Stimulated activated CD4-positive, alpha-beta T cell treated with anti-CD3 and anti-CD28 coated beads, Interleukin-15, amount 100 ng/mL, for 48 hours (primary cell): ENCODE measurements around the gene SPEF1.
A peak's percentile ranks its signal among the peaks of the same experiment; 100 is the strongest.
"Not testable (repeated sequence)": the region's sequence is repeated elsewhere in the genome, so short reads cannot be mapped to it uniquely, and the experiment has no call there.

Experiments used
- DNase-seq, 2 donors: peaks; one replicate each; pipeline ENCODE4 v3.0.0-alpha.2; 2020; ENCODE audit warnings: low read depth in 2 of 2

SPEF1 gene, protein sequence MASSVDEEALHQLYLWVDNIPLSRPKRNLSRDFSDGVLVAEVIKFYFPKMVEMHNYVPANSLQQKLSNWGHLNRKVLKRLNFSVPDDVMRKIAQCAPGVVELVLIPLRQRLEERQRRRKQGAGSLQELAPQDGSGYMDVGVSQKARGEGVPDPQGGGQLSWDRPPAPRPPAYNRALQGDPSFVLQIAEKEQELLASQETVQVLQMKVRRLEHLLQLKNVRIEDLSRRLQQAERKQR

DNA sequence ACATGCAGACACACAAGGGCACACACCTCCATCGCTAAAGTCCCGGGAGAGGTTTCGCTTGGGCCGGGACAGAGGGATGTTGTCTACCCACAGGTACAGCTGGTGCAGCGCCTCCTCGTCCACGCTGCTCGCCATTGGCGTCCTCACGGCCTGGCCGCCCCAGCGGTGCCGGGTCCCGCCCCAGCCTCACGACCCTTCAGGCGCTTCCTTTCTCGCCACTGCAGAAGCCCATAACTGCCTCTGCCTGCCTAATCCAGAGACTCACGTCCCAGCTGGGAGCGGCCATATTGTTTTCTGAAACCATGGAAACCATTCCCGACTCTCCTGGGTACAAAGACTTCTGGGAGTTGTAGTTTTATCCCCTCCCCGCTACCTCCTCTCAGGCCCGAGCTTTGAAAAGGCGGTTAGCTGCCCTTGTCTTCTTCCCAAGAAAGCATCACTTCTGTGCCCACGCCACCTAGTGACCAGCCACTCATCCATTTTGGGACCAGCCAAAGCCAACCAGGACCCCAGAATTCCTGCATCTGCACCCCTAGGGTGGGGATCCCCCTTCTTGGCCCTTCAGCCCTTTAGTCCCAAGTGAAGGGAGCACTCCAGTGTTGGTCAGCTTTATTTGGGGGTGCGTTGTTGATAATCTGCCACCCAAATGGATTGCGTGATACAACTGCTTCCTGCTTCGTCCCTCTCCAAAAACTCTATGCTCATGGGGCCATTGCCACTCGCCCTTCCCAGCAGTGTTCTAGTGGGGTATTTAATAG lies at the start of gene SPEF1:
Gene SPEF1, minus strand, starts transcription at position 296 of the 758 bp plus-strand sequence. Its CDS starts 161 bp downstream, at position 135.
- peak in 1 of 2 donors; percentile 35 for DNase-seq

DNA sequence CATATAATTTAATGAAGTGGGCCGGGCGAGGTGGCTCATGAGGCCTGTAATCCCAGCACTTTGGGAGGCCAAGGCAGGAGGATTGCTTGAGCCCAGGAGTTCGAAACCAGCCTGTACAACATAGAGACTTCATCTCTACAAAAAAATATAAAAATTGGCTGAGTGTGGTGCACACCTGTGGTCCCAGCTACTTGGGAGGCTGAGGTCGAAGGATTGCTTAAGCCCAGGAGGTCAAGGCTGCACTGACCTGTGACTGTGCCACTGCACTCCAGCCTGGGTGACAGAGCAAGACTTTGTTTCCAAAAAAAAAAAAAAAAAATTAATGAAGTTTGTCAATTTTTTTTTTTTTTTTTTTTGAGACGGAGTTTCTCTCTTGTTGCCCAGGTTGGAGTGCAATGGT lies 48.6 kb upstream of the SPEF1 start:
- DNase-seq = not testable (repeated sequence)

DNA sequence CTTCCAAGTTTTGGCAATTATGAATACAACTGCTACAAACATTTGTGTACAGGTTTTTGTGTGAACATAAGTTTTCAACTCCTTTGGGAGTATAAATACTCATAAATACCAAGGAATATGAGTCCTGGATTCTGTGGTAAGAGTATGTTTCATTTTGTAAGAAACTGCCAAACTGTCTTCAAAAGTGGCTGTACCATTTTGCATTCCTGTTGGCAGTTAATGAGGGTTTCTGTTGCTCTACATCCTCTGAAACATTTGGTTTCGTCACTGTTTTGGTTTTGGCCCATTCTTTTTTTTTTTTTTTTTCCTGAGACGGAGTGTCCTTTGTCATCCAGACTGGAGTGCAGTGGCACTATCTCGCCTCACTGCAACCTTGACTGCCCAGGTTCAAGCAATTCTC lies 47.5 kb upstream of the SPEF1 start:
- DNase-seq = no peak

DNA sequence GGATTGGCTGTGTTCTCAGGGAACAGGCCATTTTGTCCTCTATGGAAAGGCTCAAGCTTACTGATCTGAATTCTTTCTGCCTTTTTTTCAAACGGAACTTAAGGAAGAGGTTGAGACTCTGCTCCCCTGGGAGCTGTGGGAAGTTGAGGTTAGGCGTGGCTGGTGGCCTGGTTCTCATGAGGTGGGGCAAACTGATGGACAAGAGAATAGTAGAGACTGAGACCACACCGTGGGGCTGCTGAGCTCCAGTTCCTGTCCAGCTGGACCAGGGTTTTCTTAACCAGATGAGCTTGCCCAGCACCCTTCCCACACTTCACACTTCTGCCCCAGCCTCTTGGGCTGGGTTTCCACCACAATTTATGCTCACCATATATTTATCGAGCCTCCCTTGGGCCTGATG lies 45.2 kb upstream of the SPEF1 start:
- DNase-seq = no peak

DNA sequence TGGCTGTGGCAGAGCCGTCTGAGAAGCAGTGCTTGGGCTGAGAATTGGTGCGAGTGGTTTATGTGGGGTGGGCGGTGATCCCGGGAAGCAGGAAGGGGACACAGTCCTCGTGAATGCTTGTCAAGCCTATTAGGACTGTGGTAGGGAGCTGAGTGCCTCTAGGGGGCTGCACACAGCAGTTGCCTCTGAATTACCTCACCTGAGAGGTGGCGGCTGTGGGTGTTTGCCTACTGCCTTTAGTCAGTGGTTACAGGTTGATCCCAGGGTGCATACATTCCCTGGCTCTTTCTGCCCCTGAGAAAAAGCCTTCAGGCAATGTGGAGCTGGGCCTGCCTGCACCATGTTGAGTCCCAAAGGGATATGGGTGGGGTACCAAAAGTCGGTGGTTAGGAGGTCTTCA lies 44.3 kb upstream of the SPEF1 start:
- no peak for DNase-seq

DNA sequence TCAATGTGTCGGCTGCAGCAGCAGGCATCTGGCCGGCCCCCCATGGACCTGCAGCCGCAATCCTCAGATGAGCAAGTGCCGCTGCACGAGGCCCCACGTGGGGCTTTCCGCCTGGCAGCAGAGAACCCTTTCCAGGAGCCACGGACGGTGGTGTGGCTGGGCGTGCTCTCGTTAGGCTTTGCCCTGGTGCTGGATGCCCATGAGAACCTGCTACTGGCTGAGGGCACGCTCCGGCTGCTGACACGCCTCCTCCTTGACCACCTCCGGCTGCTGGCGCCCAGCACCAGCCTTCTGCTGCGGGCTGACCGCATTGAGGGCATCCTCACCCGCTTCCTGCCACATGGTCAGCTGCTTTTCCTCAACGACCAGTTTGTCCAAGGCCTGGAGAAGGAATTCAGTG lies 42.6 kb upstream of the SPEF1 start:
- no peak for DNase-seq

DNA sequence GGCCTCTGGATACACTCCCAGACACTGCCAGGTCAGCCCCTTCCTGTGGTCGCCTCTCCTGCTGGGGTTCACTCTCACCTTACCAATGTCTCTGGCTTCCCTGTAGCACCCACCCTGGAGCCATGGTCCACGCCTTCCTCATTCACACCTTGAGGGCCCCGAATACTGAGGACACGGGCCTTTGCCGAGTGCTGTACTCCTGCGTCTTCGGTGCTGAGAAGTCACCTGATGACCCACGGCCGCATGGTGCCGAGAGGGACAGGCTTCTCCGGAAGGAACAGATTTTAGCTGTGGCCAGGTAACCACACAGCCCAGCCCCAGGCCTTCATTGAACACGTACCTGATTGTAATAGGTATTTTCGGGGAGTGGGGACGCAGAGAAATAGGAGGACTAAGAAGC lies 40.7 kb upstream of the SPEF1 start:
- DNase-seq = no peak

DNA sequence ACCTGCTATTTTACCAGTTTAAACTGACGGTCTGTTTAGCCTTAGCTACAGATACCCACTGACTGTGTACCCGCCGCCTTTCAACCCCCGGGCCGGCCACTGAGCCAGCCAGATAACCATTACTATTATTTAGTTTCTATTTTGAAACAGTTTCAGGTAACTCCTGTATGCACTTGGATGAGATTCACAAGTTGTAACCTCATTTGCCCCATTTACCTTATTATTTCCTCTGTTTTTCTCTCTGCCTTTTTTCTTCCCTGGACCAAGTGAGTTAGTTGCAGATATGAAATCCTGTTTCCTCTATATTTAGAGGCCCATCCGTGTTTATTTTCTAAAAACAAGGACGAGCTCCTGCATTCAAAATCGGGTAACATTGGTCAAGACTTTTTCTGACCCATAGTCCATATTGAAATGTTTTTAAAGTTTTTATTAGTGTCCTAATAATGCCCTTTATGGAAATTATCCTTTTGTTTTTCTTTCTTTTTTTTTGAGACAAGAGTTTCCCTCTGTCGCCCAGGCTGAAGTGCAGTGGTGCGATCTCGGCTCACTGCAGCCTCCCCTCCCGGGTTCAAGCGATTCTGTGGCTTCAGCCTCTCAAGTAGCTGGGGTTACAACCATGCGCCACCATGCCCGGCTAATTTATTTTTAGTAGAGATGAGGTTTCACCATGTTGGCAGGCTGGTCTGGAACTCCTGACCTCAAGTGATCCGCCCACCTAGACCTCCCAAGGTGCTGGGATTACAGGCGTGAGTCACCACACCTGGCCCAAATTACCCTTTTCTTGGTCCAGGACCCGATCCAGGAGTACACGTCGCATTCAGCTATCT lies 39.9 kb upstream of the SPEF1 start:
- no peak for DNase-seq

DNA sequence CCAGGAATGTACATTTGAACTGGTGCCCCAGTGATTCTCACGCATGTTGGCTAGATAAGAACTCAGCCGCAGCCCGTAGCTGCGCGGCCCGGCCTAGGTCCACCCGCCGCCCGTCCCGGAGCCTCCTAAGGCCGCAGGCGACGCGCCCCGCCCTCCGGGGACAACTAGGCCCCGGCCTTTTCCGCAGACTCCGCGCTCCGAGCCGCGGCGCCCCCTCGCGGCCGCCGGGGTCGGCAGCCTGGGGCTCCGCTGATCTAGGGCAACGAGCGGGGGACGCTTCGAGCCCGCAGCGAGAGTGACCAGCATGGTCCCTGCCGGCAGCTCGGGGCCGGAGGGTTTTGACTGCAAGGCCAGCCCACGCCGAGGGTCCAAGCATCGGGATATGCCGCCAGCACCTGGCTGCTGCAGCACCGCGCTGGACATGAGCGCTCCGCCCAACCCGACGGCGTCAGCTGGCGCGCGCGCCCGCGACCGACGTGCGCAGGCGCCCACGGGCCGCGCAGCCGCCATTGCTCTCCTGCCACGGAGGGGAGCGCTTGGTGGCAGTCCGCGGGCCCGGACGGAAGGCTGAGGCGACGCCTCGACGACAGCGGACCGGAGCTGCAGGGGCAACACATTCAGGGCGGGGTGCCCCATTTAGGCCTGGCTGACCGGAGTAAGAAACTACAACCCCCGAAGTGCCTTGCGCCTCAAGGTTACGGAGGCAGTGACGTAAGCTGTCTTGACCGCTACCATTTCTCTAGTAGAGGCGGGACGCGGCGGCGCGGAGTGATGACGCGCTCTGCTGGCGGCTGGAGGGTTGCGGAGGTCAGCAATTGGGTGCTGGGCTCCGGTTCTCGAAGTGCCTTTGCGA lies 39.0 kb upstream of the SPEF1 start, which contains the start of gene AP5S1:
Gene AP5S1, plus strand, starts transcription at position 500 of the 853 bp plus-strand sequence. CDS start 1,571 bp downstream, outside the sequence.
- DNase-seq = peak; percentile 80 to 86

DNA sequence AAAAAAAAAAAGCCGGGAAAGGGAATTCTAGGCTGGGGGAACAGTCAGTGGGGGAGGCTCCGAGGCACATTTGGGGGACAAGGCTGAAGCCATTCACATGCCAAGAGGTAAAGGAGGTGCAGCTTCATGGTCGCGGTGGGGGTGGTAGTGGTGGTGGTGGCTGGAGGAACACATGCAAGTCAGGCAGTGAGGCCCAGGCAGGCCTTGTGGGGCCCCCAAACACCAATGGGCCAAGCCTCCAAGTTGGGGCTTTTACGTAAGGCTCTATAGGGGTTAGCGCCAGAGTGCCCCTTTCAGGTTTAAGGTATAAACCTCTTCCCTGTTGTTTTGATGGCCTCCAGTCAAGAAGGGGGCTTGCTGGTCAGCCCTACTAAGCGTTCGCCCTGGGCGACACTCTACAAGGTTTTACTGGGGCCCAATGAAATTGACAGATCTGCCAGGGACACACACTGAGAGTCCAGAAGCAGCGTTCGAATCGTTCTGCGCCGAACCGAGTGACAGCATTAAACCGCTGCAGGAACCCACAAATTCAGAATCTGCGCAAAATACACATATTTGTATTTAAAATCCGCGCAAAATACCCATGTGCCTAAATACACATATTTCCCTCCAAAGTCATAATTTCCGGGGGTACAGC lies 38.3 kb upstream of the SPEF1 start:
- DNase-seq = no peak

DNA sequence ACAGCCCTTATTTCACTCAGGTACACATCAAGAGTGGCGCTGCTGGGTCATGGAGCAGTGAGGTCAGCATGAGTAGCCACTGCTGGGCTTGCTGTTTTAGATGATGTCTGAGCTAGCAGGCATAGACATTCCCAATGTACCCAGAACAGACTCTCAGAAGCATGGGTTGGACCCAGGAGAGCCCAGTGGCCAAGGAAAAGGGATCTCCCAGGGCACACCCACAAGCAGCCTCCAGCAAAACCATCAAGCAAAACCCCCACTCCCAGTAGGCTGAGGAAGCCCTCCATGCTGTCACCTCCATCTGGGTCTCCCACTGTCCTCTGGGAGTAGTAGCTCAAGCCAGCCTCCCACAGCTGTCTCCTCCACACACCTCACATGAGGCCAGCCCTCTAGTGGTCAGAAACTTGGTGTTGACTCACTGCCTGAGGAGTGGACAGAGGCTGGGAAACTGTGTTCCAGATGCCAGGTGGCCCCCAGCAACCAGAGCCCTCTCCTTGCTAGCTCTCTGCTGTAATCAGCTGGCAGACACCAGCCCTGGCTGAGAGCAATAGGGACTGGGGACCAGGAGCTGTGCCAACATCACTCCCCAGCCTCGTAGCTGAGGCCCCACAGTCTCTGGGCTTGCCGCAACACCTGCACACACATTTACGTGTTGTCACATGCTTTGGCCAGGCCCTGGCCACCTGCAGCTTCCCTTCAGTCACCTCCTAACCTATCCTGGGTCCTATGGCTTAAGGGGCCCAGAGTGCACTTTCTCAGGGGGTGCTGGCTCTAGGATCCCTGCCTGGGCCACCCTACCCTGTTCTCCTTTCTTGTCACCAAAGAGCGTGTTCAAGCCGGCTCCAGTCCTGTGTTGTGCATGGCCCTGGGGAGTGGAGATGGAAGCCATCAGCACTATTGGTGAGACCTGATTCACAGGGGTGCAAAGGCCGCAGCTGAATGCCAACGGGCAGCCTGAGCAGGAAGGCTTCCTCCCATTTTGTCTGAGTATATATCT lies 37.2 kb upstream of the SPEF1 start:
- no peak for DNase-seq

DNA sequence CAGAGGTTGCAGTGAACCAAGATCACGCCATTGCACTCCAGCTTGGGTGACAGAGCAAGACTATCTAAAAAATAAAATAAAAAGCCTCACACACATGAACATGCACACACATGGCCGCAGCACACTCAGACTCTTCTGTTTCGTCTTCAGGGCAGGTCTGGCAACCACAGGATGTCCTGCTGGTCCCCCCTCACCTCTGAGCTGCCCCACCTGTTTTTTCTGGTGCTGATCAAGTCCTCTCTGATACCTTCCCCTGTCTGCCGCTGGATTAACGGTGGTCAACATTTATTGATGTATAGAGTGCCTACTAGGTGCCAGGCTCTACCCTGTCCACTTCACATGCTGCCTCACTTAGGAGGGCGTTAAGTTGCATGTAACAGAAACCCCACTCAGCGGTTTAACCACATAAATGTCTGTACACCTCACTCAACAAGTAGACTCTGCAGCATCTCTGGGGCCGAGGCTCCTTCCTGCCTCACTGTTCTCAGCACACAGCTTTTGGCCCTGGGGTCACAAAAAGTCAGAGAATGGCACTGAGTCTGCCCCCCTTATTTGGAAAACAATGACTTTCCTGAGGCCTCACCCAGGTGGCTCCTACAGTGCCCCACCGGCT lies 34.6 kb upstream of the SPEF1 start:
- no peak for DNase-seq

DNA sequence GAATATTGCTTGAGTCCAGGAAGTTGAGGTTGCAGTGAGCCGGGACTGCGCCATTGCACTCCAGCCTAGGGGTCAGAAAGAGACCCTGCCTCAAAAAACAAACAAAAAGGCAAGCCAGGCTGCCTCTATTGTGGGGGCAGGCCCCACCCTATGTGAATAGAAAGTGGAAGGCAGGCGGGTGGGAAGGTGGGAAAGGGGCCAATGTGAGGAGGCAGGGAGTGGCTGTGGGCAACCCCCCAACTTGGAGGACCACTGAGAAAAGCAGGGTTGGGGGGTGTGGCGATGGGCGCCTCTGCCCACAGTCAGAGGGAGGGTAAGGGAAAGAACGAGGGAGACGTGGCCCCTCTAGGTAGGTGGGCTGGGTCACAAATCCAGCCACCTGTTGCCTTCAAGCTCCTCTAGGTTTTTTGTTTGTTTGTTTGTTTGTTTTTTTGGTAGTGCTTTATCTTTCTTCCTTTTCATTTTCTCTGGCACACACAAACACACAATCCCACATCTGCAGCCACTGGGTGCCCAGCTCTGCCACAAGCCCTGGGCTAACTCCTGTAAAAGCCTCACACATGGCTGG lies 33.8 kb upstream of the SPEF1 start:
- no peak for DNase-seq

DNA sequence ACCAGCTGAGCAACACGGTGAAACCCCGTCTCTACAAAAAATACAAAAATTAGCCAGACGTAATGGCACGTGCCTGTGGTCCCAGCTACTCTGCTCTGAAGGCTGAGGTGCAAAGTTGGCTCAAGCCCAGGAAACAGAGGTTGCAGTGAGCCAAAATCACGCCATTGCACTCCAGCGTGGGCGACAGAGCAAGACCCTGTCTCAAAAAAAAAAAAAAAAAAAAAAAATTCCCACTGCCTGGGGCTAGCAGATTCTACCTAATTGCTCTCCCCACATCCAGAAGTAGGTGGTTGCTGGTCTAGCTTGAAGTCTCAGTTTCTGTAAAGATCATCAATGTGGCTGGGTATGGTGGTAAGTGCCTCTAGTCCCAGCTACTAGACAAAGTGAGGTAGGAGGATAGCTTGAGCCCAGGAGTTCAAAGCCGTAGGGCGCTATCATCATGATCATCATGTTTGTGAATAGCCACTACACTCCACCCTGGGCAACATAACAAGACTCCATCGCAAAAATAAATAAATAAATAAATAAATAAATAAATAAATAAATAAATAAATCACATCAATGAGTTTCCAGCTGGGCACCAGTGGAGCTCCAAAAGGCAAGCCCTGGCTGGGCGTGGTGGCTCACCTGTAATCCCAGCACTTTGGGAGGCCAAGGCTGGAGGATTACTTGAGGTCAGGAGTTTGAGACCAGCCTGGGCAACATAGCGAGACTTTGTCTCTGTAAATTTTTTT lies 32.8 kb upstream of the SPEF1 start:
- no peak for DNase-seq

DNA sequence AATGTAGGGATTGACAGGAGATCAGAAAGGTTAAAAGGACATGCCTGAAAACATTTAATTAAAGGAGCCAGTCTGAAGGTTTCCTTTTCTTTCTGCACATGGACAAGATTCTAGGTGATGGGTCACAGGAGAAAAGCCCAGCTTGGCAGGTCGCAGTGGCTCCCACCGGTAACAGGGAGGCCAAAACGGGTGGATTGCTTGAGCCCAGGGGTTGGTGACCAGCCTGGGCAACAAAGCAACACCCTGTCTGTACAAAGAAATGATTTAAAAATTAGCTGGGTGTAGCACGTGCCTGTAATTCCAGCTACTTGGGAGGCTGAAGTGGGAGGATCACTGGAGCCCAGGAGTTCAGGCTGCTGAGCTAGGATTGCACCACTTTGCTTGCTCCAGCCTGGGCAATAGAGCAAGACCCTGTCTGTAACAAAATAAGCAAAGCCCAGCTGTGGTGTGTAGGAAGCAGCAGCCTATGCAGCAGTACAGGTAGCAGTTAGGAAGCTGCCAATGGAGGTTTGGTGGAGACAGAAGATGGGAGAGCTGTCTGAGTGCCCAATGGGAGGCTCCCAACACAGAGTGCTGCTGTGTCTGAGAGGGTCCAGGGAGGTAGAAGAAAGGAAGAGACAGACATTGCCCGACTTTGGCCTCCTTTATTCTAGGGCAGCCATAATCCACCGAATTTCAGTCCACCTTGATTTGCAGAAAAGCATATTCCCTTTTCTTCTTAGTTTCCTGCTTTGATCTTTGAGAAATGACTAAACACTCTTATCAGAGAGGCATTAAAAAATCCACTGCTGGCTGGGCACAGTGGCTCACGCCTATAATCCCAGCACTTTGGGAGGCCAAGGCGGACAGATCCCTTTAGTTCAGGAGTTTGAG lies 32.0 kb upstream of the SPEF1 start:
- DNase-seq = no peak

DNA sequence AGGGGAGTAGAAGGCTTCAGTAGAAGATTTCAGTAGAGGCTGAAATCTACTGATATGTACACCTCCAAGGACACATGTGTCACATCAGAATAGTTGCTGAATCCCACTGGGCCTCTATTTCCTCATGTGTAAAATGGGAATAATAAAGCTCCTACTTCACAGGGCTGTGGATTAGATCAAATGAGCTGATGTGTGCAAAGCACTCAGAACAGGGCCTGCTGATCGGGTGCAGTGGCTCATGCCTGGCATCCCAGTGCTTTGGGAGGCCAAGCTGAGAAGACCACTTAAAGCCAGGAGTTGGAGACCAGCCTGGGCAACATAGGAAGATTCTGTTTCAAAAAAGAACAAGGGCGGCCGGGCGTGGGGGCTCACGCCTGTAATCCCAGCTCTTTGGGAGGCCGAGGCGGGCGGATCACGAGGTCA lies 31.0 kb upstream of the SPEF1 start:
- no peak for DNase-seq
